Measurements from ENCODE around the gene DNMT3A.

DNMT3A gene

GRCh38 chr2:25253153-25253626 lies 88.5 kb downstream of the DNMT3A start:
- H2AFZ ChIP-seq (ENCODE audit: low read depth, low read length) = no peak overlapping the region
- H3K4me3 ChIP-seq (ENCODE audit: low read depth in 1 of 2, low read length in 2 of 2) = no peak overlapping the region
- H3K9ac ChIP-seq (ENCODE audit: low read depth, low read length) = no peak overlapping the region
- peaks cover 18% of the 10 kb centered on the region for H3K4me1 ChIP-seq (ENCODE audit: insufficient read depth, low read length)
- TF ChIP-seq EZH2 (IDR thresholded peaks at IDR 0.05; ENCODE audit: borderline replicate concordance, low read depth, low read length, severe bottlenecking) = no peak
- no peak for TF ChIP-seq CTCF (IDR thresholded peaks at IDR 0.05; ENCODE audit: borderline replicate concordance, extremely low read depth, low read length, poor library complexity, severe bottlenecking)
- H3K27ac ChIP-seq (ENCODE audit: low read length) = no peak overlapping the region
- H3K9me3 ChIP-seq (ENCODE audit: insufficient read depth, low read length, severe bottlenecking) = no peaks in the 10 kb centered on the region
- peaks cover 29% of the 10 kb centered on the region for H3K79me2 ChIP-seq (ENCODE audit: insufficient read depth, low read length)
- ATAC-seq (ENCODE audit: insufficient read depth, low read depth) (no peak), DNase-seq (no peak)
- H3K4me2 ChIP-seq (ENCODE audit: insufficient read depth, low read length) = peak overlapping the region; percentile 52
- H3K27me3 ChIP-seq (ENCODE audit: insufficient read depth, low read length, poor library complexity) = no peaks in the 10 kb centered on the region
- peaks cover 58% of the 10 kb centered on the region for H3K36me3 ChIP-seq (ENCODE audit: insufficient read depth, low read length)
- H4K20me1 ChIP-seq (ENCODE audit: insufficient read depth, low read length) = 0 out of 2 replicates have a peak, but pooled peaks cover 6% of the 10 kb centered on the region

GRCh38 chr2:25252291-25253152 lies 89.2 kb downstream of the DNMT3A start:
- TF ChIP-seq CTCF (IDR thresholded peaks at IDR 0.05; ENCODE audit: borderline replicate concordance, extremely low read depth, low read length, poor library complexity, severe bottlenecking) (no peak), EZH2 (IDR thresholded peaks at IDR 0.05; ENCODE audit: borderline replicate concordance, low read depth, low read length, severe bottlenecking) (no peak)
- Histone ChIP-seq H3K27me3 (ENCODE audit: insufficient read depth, low read length, poor library complexity) (no peaks in the 10 kb centered on the region), H3K36me3 (ENCODE audit: insufficient read depth, low read length) (peaks cover 59% of the 10 kb centered on the region), H3K4me3 (ENCODE audit: low read depth in 1 of 2, low read length in 2 of 2) (peak overlapping the region in 1 of 2 experiments; percentile 69; a peak in 2 of 4 replicates), H3K27ac (ENCODE audit: low read length) (peak overlapping the region; percentile 48), H3K4me1 (ENCODE audit: insufficient read depth, low read length) (peaks cover 18% of the 10 kb centered on the region), H4K20me1 (ENCODE audit: insufficient read depth, low read length) (0 out of 2 replicates have a peak, but pooled peaks cover 7% of the 10 kb centered on the region), H3K79me2 (ENCODE audit: insufficient read depth, low read length) (peaks cover 29% of the 10 kb centered on the region), H2AFZ (ENCODE audit: low read depth, low read length) (peak overlapping the region; percentile 44), H3K9me3 (ENCODE audit: insufficient read depth, low read length, severe bottlenecking) (no peaks in the 10 kb centered on the region), H3K4me2 (ENCODE audit: insufficient read depth, low read length) (peak overlapping the region; percentile 67), H3K9ac (ENCODE audit: low read depth, low read length) (peak overlapping the region; percentile 77)
- peak; percentile 76 for DNase-seq
- ATAC-seq (ENCODE audit: insufficient read depth, low read depth) = peak; percentile 81

- ATAC-seq (ENCODE audit: insufficient read depth, low read depth) = peak; percentile 69
- peak; percentile 48 for DNase-seq
- Histone ChIP-seq H3K4me1 (ENCODE audit: insufficient read depth, low read length) (peaks cover 18% of the 10 kb centered on the region), H3K9me3 (ENCODE audit: insufficient read depth, low read length, severe bottlenecking) (no peaks in the 10 kb centered on the region), H4K20me1 (ENCODE audit: insufficient read depth, low read length) (peaks cover 13% of the 10 kb centered on the region; the same call in 1 of the 2 replicates), H3K4me3 (ENCODE audit: low read depth in 1 of 2, low read length in 2 of 2) (peak overlapping the region; percentile 43 to 69), H3K27ac (ENCODE audit: low read length) (peak overlapping the region; percentile 78), H3K36me3 (ENCODE audit: insufficient read depth, low read length) (peaks cover 61% of the 10 kb centered on the region), H3K79me2 (ENCODE audit: insufficient read depth, low read length) (peaks cover 29% of the 10 kb centered on the region), H2AFZ (ENCODE audit: low read depth, low read length) (peak overlapping the region; percentile 68), H3K4me2 (ENCODE audit: insufficient read depth, low read length) (peak overlapping the region; percentile 67), H3K27me3 (ENCODE audit: insufficient read depth, low read length, poor library complexity) (no peaks in the 10 kb centered on the region), H3K9ac (ENCODE audit: low read depth, low read length) (peak overlapping the region; percentile 77)
- TF ChIP-seq CTCF (IDR thresholded peaks at IDR 0.05; ENCODE audit: borderline replicate concordance, extremely low read depth, low read length, poor library complexity, severe bottlenecking) = no peak
- no peak for TF ChIP-seq EZH2 (IDR thresholded peaks at IDR 0.05; ENCODE audit: borderline replicate concordance, low read depth, low read length, severe bottlenecking)
Observed at GRCh38 chr2:25251422-25252273, 90.1 kb downstream of the DNMT3A start.

All from DND-41 (cell line).